Skeletal muscle tissue (tissue), 4 donors: ENCODE measurements around the gene DRC7. TPM values are rescaled to one million over a fixed set of nuclear protein-coding genes. Genes with fewer than 3 reads are reported as not detected.
"Not testable (repeated sequence)": the region's sequence is repeated elsewhere in the genome, so short reads cannot be mapped to it uniquely, and the experiment has no call there.

ENCODE experiments used
- H3K27ac ChIP-seq: one replicate; pipeline ENCODE4 v1.7.0; 2013; ENCODE audit warnings: mild to moderate bottlenecking, low read depth, low read length, inconsistent platforms
- H3K27me3 ChIP-seq, 3 donors: one replicate each; pipeline ENCODE4 v1.7.0; 2013; ENCODE audit warnings: low read length in 3 of 3; ENCODE audit not compliant: control insufficient read depth in 3 of 3, insufficient read depth in 3 of 3
- H3K36me3 ChIP-seq, 3 donors: one replicate each; pipeline ENCODE4 v1.7.0; 2013; ENCODE audit warnings: low read length in 3 of 3; ENCODE audit not compliant: control insufficient read depth in 3 of 3, insufficient read depth in 3 of 3
- H3K4me1 ChIP-seq, 3 donors: one replicate each; pipeline ENCODE4 v1.7.0; 2013; ENCODE audit warnings: low read length in 3 of 3, mild to moderate bottlenecking in 3 of 3; ENCODE audit not compliant: control insufficient read depth in 3 of 3, insufficient read depth in 3 of 3
- H3K4me3 ChIP-seq, 3 donors: one replicate each; pipeline ENCODE4 v1.7.0; 2013; ENCODE audit warnings: low read length in 3 of 3
- H3K9ac ChIP-seq, 3 donors: one replicate each; pipeline ENCODE4 v1.7.0; 2013; ENCODE audit warnings: low read length in 3 of 3, mild to moderate bottlenecking in 3 of 3, moderate library complexity in 2 of 3, low read depth in 1 of 3
- H3K9me3 ChIP-seq, 3 donors: one replicate each; pipeline ENCODE4 v1.7.0; 2013; ENCODE audit warnings: low read length in 3 of 3; ENCODE audit not compliant: control insufficient read depth in 3 of 3
- total RNA-seq: library from RNA; depleted of rRNA; stranded (reverse); fragments of >200 nt; gene quantifications from one replicate; pipeline ENCODE4 v1.2.3, GENCODE V29; 2014
- donor health status: Osteomylitis.

The DRC7 gene
- total RNA-seq, 1 donor from 2014 or later = not detected

- H3K4me1 ChIP-seq = no peaks in the 10 kb centered on the region
- peaks cover 0 to 12% (median 4%) of the 10 kb centered on the region in 3 donors for H3K27me3 ChIP-seq
- no peak overlapping the region for H3K4me3 ChIP-seq
- H3K9me3 ChIP-seq = no peaks in the 10 kb centered on the region
- no peaks in the 10 kb centered on the region for H3K36me3 ChIP-seq
- no peak overlapping the region for H3K9ac ChIP-seq
- H3K27ac ChIP-seq = no peak overlapping the region
Observed at GRCh38 chr16:57725151-57725550, 30.5 kb downstream of the DRC7 start.

GRCh38 chr16:57725554-57725953 lies 30.9 kb downstream of the DRC7 start:
- no peak overlapping the region for H3K9ac ChIP-seq
- peaks cover 0 to 12% (median 4%) of the 10 kb centered on the region in 3 donors for H3K27me3 ChIP-seq
- H3K36me3 ChIP-seq = no peaks in the 10 kb centered on the region
- no peak overlapping the region for H3K27ac ChIP-seq
- H3K4me1 ChIP-seq = no peaks in the 10 kb centered on the region
- H3K4me3 ChIP-seq = no peak overlapping the region
- no peaks in the 10 kb centered on the region for H3K9me3 ChIP-seq

- peaks cover 0 to 12% (median 4%) of the 10 kb centered on the region in 3 donors for H3K27me3 ChIP-seq
- H3K27ac ChIP-seq = no peak overlapping the region
- H3K36me3 ChIP-seq = no peaks in the 10 kb centered on the region
- no peak overlapping the region for H3K9ac ChIP-seq
- no peaks in the 10 kb centered on the region for H3K4me1 ChIP-seq
- H3K9me3 ChIP-seq = no peaks in the 10 kb centered on the region
- no peak overlapping the region for H3K4me3 ChIP-seq
Observed at GRCh38 chr16:57725976-57726375, 31.4 kb downstream of the DRC7 start.

DNA sequence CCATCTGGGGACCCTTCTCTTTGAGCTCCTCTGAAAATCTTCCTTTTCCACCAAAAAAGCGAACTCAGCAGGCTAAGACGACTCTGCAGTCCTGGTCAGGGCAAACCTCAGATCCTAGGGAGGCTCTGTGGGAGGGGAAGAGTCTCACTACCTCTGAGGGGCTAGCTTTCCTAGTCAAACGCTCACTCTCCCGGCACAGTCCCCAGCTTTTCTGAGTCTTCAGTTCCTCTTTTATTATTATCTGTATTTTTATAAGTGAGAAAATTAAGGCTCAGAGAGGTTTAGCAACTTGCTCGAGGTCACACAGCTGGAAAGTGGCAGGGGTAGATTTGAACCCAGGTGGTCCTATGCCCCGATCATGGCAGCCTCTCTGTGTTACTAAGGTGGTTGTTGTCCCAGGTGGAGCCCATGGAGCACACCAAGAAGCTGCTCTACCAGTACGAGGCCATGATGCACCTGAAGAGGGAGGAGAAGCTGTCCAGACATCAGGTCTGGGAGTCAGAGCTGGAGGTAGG lies 31.9 kb downstream of the DRC7 start:
- Histone ChIP-seq H3K36me3 (no peaks in the 10 kb centered on the region), H3K9ac (no peak overlapping the region), H3K4me1 (no peaks in the 10 kb centered on the region), H3K27me3 (peaks cover 0 to 12% (median 4%) of the 10 kb centered on the region in 3 donors), H3K27ac (no peak overlapping the region), H3K9me3 (no peaks in the 10 kb centered on the region), H3K4me3 (no peak overlapping the region)

DNA sequence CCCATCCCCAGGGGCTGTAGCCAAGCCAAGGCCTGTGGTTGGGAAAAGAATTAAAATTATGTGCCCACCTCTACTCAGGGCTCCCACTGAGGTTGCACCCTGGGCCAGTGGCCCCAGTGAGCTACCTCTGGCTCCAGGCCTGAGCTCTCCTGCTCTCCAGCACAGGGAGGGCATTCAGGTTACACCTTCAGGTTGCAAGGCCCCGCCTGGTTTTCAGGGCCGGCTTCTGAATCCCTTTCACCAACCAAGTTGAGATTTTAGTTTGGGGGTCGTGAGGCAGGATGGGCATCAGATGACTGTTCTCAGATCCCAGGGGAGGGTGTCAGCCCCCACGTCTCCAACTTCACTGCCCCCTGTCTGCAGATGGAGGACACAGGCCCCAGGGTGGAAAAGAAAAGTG lies 33.0 kb downstream of the DRC7 start:
- no peaks in the 10 kb centered on the region for H3K36me3 ChIP-seq
- peaks cover 0 to 6% (median 4%) of the 10 kb centered on the region in 3 donors for H3K27me3 ChIP-seq
- H3K4me3 ChIP-seq = no peak overlapping the region
- no peaks in the 10 kb centered on the region for H3K9me3 ChIP-seq
- H3K27ac ChIP-seq = no peak overlapping the region
- no peak overlapping the region for H3K9ac ChIP-seq
- no peaks in the 10 kb centered on the region for H3K4me1 ChIP-seq

DNA sequence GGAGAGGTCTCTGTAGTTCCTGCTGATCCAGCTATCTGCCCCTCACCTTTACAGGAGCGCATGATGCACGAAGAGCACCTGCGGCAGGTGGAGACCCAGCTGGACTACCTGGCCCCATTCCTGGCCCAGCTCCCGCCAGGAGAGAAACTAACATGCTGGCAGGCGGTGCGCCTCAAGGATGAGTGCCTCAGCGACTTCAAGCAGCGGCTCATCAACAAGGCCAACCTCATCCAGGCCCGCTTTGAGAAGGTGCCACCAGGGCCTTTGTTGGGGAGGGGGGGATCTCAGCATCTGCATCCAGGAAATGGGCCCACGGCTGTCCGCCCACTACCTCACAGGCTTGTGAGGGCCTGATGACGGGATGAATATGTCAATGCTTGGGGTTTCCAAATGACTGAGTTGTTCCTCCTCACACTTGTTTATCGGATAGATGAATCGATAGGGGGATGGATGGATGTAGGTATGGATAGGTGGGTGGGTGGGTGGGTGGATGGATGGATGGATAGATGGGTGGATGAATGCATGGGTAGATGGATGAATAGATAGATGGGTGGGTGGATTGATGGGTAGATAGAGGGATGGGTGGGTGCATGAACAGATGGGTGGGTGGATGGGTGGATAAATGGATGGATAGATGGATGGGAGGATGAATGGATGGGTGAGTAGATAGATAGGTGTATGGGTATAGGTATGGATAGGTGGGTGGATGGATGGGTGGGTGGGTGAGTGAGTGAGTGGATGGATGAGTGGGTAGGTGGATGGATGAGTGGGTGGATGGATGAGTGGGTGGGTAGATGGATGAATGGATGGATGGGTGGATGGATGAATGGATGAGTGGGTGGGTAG lies 34.0 kb downstream of the DRC7 start:
- H3K27me3 ChIP-seq = peaks cover 0 to 6% (median 4%) of the 10 kb centered on the region in 3 donors
- no peaks in the 10 kb centered on the region for H3K9me3 ChIP-seq
- no peaks in the 10 kb centered on the region for H3K36me3 ChIP-seq
- no peak overlapping the region for H3K27ac ChIP-seq
- no peak overlapping the region for H3K4me3 ChIP-seq
- no peak overlapping the region for H3K9ac ChIP-seq
- no peaks in the 10 kb centered on the region for H3K4me1 ChIP-seq

GRCh38 chr16:57729182-57729484 lies 34.5 kb downstream of the DRC7 start:
- Histone ChIP-seq H3K27me3 (peaks cover 0 to 6% (median 4%) of the 10 kb centered on the region in 3 donors), H3K36me3 (no peaks in the 10 kb centered on the region), H3K9ac (no peak overlapping the region), H3K4me1 (no peaks in the 10 kb centered on the region), H3K9me3 (no peaks in the 10 kb centered on the region), H3K4me3 (no peak overlapping the region), H3K27ac (no peak overlapping the region)

- H3K27ac ChIP-seq, H3K36me3 ChIP-seq, H3K9me3 ChIP-seq, H3K27me3 ChIP-seq, H3K4me3 ChIP-seq, H3K9ac ChIP-seq, H3K4me1 ChIP-seq: not testable (repeated sequence)
Observed at GRCh38 chr16:57729852-57730251, 35.2 kb downstream of the DRC7 start.

- peaks cover 6 to 11% (median 8%) of the 10 kb centered on the region in 3 donors for H3K4me1 ChIP-seq
- no peak overlapping the region for H3K4me3 ChIP-seq
- H3K9ac ChIP-seq = no peak overlapping the region
- no peak overlapping the region for H3K27ac ChIP-seq
- H3K9me3 ChIP-seq = no peaks in the 10 kb centered on the region
- no peaks in the 10 kb centered on the region for H3K36me3 ChIP-seq
- no peaks in the 10 kb centered on the region for H3K27me3 ChIP-seq
Observed at GRCh38 chr16:57730771-57731730, 36.4 kb downstream of the DRC7 start.

GRCh38 chr16:57732037-57732436 lies 37.4 kb downstream of the DRC7 start:
- no peaks in the 10 kb centered on the region for H3K9me3 ChIP-seq

More at GRCh38 chr16:57732037-57732436, 37.4 kb downstream of the DRC7 start:
- Histone ChIP-seq H3K27me3 (no peaks in the 10 kb centered on the region), H3K9ac (no peak overlapping the region), H3K4me3 (no peak overlapping the region), H3K36me3 (no peaks in the 10 kb centered on the region), H3K4me1 (peaks cover 16 to 21% (median 18%) of the 10 kb centered on the region in 3 donors), H3K27ac (no peak overlapping the region)
